IPS-11a (cell line): ENCODE data around the gene ATP5PF.
"Not testable (repeated sequence)": the region's sequence is repeated elsewhere in the genome, so short reads cannot be mapped to it uniquely, and the experiment has no call there.

Experiments
- H3K4me3 ChIP-seq: one replicate; pipeline ENCODE4 v1.5.1; 2013; ENCODE audit warnings: low read depth, low read length, control low read depth

Gene ATP5PF

DNA sequence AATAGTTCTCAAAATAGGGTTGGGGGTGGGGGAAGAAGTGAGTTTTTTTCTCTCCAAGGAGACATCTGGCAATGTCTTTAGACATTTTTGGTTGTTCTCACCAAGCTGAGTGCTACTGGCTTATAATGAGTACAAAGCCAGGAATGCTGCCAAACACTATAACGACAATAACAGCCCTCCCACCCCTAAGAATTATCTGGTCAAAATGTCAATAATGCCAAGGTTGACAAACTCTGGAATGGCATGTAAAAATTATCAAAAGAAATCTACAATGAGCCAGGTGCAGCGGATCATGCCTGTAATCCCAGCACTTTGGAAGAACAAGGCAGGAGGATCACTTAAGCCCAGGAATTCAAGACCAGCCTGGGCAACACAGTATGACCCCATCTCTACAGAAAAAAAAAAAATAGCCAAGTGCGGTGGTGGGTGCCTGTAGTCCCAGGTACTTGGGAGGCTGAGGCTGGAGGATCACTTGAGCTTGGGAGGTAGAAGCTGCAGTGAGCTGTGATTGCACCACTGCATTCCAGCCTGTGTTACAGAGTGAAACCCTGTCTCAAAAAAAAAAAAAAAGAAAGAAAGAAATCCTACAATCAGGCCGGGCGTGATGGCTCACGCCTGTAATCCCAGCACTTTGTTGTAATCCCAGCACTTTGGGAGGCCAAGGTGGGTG is 2.5 kb downstream of the ATP5PF start:
- H3K4me3 ChIP-seq = no peak overlapping the region

DNA sequence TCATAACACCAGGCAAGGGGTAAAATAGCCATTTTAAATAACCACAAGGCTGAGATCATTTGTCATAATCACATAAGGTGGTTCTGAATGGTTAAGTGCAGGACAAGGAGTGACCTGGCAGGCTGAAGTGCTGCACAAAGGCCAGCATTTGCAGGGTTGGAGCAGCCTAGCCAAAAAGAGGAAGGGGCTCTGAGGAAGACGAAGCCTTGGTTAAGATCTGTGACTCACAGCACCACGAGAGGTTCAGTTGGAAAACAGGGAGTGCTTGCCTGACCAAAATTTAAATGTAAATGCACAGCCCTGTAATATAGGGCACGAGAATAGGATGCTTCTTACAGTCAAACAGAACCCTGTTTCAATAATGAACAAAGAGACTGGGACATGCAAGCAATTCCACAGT is 12.1 kb downstream of the ATP5PF start:
- H3K4me3 ChIP-seq = no peak overlapping the region

DNA sequence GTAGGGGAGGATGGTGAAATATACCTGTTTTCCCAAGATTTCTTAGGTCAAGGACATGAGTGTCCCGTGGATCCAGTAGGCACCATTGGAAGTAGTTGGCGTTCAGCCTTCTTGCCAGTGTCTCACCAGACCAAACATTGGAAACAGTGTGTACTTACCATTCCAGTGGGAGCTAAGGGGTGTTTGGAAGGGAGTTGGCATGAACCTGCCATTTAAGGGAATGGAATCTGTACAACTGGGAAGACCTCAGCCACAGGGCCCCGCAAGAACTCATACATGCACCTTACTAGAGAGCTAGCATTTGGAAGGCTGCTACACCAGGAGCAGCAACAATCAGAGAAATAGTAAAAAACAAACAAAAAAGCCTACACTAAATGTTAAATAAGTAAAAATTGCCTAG is 12.7 kb downstream of the ATP5PF start:
- H3K4me3 ChIP-seq = no peak overlapping the region

DNA sequence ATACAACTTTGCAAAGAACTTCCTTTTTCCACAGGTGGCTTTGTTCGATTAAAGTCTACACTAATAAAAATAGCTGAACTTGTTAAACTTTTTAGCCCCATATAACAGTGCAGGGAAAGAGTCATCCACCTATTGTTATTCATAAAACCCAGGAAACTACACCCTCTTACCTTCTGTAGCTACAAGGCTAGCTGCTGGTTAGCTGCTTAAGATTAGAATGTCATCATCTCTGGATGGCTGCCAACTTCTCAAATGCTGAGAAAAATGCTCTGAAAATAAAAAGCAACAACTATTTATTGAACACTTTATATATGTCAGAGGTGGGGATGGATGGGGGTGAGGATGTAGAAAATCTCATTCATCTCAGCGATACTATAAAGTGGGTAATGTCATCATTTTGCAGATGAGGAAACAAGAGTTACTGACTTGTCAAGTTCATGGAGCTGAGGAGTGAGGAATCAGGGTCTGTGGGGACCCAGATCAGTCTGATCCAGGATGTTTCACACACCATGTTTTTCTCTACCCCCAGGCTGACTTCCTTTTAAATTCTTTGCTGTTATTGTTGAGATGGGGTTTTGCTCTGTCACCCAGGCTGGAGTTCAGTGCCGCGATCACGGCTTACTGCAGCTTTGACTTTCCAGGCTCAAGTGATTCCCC is 17.1 kb downstream of the ATP5PF start:
- no peak overlapping the region for H3K4me3 ChIP-seq

DNA sequence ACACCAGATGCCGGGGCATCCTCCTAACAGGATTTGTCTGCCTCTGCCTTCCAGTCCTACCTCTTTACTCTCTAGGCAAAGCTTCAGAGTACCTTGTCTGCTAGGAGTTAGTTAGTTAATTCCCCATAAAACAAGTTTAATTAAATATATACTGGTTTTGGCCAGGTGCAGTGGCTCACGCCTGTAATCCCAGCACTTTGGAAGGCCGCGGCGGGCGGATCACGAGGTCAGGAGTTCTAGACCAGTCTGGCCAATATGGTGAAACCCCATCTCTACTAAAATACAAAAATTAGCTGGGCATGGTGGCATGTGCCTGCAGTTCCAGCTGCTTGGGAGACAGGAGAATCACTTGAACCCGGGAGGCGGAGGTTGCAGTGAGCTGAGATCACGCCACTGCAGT is 20.6 kb downstream of the ATP5PF start:
- H3K4me3 ChIP-seq = not testable (repeated sequence)

- no peak overlapping the region for H3K4me3 ChIP-seq
These were observed 24.2 kb downstream of the ATP5PF start for GRCh38 chr21:25710550-25710949.

GRCh38 chr21:25709684-25710265 is 24.9 kb downstream of the ATP5PF start:
- no peak overlapping the region for H3K4me3 ChIP-seq

DNA sequence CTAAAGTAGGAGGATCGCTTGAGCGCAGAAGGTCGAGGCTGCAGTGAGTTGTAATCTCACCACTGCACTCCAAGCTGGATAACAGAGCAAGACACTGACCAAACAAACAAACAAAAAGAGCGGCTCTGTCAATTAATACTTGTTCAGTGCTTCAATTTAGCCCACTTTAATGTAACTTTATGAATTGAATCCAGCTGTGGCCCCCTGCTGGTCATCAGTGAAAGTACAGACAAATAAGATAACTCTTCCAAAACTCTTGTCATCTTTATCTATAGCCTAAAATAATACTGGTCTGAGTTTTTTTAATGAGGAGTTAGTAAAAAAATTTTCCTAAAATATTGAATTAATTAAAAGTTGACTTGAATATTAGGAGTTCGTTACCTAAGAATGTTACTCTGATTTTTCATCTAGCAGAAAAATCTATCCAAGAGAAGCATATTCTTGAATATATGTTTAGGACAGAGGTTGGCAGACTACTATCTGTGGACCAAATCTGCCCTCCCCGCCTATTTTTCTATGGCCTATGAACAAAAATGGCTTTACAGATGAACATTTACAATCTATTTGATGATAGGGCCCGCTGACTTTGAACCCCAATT is 26.1 kb downstream of the ATP5PF start:
- H3K4me3 ChIP-seq = no peak overlapping the region

DNA sequence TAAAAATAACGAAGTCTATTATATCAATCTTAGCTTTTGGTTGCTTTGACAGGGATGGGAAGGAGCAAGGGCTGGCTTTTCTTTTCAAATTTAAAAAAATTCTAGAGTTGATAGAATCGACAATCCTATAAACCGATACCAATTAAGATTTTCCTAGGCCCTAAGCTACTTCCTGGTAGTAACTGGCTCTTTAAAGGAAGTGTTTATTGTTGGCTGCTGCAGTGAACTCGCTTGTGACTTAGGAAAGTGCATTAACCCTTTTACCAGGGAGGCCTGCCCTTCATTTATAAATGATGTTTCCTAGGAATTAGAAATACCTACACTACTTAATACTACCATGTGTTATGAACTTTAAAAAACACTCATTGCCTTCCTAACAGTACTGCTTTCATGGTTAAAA is 33.2 kb downstream of the ATP5PF start:
- H3K4me3 ChIP-seq = no peak overlapping the region

DNA sequence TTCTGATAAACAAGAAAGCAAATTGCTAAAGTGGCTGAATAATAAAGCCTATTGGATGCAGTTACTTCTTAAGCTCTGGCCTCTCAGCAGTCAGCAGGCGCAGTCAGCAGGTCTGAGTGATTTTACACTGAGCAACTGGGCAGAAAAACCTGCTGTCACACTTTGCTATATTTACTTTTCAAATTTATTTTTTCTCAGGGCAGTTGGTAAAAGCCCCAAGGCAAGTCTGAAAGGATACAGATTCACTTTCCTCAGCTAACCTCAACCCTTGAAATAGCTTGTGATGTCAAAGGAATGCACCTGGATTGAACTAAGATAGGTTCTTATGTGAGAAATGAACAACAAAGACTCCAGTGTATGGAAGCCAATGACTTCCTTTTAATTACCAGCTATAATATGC is 34.0 kb downstream of the ATP5PF start:
- H3K4me3 ChIP-seq = no peak overlapping the region

DNA sequence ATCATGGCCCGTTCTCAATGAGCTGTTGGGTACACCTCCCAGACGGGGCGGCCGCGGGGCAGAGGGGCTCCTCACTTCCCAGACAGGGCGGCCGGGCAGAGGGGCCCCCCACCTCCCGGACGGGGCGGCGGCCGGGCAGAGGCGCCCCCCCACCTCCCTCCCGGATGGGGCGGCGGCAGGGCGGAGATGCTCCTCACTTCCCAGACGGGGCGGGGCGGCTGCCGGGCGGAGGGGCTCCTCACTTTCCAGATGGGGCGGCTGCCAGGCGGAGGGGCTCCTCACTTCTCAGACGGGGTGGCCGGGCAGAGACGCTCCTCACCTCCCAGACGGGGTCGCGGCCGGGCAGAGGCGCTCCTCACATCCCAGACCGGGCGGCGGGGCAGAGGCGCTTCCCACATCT is 39.2 kb downstream of the ATP5PF start:
- not testable (repeated sequence) for H3K4me3 ChIP-seq

DNA sequence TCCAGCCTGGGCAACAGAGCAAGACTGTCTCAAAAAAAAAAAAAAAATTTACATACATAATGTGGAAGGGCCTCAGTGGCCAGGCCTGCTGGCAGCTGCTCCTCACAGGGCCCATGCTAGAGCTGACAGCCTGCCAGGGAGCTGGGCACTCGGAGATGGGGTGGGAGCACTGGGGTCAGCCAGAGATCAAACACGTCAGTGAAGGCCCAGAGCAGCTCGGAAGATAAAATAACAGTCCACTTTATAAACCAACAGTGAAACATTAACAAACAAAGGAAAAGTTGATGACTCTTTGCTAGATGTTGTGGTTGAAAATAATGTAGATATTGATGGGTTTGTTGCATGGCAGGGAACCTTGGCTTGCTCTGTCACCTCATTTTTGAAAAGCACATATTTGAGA is 42.7 kb downstream of the ATP5PF start:
- H3K4me3 ChIP-seq = no peak overlapping the region

- H3K4me3 ChIP-seq = no peak overlapping the region
These were observed 45.5 kb downstream of the ATP5PF start for GRCh38 chr21:25689226-25689625.

GRCh38 chr21:25688275-25689155 is 46.2 kb downstream of the ATP5PF start:
- H3K4me3 ChIP-seq = no peak overlapping the region

DNA sequence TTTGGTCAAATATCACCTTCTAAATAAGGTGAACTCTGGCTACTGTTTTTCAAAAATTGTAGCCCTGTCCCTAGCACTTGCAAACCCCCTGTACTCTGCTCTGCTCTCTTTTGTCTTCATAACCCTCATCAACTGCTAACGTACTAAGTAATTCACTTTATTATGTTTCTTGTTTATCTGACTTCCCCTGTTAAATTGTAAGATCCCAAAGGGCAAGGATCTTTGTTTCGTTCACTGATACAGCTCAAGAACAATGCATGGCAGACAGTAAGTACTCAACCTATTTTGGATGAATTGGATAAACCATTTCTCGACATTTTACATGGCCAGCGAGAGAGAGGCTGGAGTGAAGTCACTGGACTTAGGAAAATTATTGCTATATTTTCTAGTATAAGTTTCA is 46.9 kb downstream of the ATP5PF start:
- H3K4me3 ChIP-seq = no peak overlapping the region

GRCh38 chr21:25682382-25682781 is 52.3 kb downstream of the ATP5PF start:
- H3K4me3 ChIP-seq = no peak overlapping the region

DNA sequence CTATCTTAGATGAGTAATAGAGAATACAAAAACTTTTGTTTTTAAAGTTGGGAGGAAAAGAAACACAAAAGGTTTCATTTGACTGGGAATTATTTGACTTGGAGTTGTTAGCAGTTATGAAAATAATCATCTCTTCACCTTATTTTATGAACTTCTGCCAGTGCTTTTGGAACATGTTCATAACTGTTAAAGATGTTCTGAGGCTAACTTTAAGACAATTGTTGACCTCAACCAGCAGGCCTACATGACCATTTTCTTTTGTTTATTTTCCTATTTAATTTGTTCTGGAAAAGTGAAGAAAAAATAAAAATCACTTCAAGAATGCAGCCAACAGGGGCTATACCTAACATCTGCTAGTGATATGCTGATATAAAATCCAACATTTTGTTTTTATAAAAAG is 58.3 kb downstream of the ATP5PF start:
- no peak overlapping the region for H3K4me3 ChIP-seq
